HG02571 (cell line): ENCODE data around the gene MYH15.

Source experiments
- ATAC-seq: cut with Tn5 transposase; IDR thresholded peaks from one replicate; pipeline ENCODE4 v1.9.1; 2021; ENCODE audit warnings: mild to moderate bottlenecking, moderate library complexity; ENCODE audit not compliant: unreplicated experiment

The MYH15 gene

GRCh38 chr3:108473711-108474110 lies 36.7 kb downstream of the MYH15 start:
- ATAC-seq, result no peak

- no peak for ATAC-seq
Observed at GRCh38 chr3:108472001-108472591, 38.3 kb downstream of the MYH15 start.

- ATAC-seq, result no peak
Observed at GRCh38 chr3:108471426-108471825, 39.0 kb downstream of the MYH15 start.

GRCh38 chr3:108469126-108469525 lies 41.3 kb downstream of the MYH15 start:
- ATAC-seq, result no peak

GRCh38 chr3:108468577-108468976 lies 41.8 kb downstream of the MYH15 start:
- no peak for ATAC-seq

- ATAC-seq, result no peak
Observed at GRCh38 chr3:108462899-108463298, 47.5 kb downstream of the MYH15 start.

- peak; percentile 76 for ATAC-seq
Observed at GRCh38 chr3:108461661-108462111, 48.7 kb downstream of the MYH15 start.

GRCh38 chr3:108459225-108459624 lies 51.2 kb downstream of the MYH15 start:
- no peak for ATAC-seq

GRCh38 chr3:108455212-108455705 lies 55.1 kb downstream of the MYH15 start:
- no peak for ATAC-seq

GRCh38 chr3:108453565-108453964 lies 56.8 kb downstream of the MYH15 start:
- ATAC-seq, result no peak

GRCh38 chr3:108450444-108450843 lies 60.0 kb downstream of the MYH15 start:
- ATAC-seq, result no peak

GRCh38 chr3:108448593-108448992 lies 61.8 kb downstream of the MYH15 start:
- no peak for ATAC-seq

- no peak for ATAC-seq
Observed at GRCh38 chr3:108447096-108447847, 63.1 kb downstream of the MYH15 start.

GRCh38 chr3:108442281-108442680 lies 68.1 kb downstream of the MYH15 start:
- no peak for ATAC-seq

GRCh38 chr3:108441518-108441917 lies 68.9 kb downstream of the MYH15 start:
- ATAC-seq, result no peak

- no peak for ATAC-seq
Observed at GRCh38 chr3:108441071-108441507, 69.3 kb downstream of the MYH15 start.

GRCh38 chr3:108438542-108438941 lies 71.9 kb downstream of the MYH15 start:
- ATAC-seq, result no peak

- ATAC-seq, result no peak
Observed at GRCh38 chr3:108437439-108437838, 73.0 kb downstream of the MYH15 start.

- no peak for ATAC-seq
Observed at GRCh38 chr3:108433928-108434327, 76.5 kb downstream of the MYH15 start.

GRCh38 chr3:108432431-108432830 lies 78.0 kb downstream of the MYH15 start:
- no peak for ATAC-seq

GRCh38 chr3:108430540-108430939 lies 79.9 kb downstream of the MYH15 start:
- no peak for ATAC-seq

GRCh38 chr3:108428586-108428985 lies 81.8 kb downstream of the MYH15 start:
- no peak for ATAC-seq
